ENCODE data around the gene MPZL2.

- TF ChIP-seq, protein P1, sequence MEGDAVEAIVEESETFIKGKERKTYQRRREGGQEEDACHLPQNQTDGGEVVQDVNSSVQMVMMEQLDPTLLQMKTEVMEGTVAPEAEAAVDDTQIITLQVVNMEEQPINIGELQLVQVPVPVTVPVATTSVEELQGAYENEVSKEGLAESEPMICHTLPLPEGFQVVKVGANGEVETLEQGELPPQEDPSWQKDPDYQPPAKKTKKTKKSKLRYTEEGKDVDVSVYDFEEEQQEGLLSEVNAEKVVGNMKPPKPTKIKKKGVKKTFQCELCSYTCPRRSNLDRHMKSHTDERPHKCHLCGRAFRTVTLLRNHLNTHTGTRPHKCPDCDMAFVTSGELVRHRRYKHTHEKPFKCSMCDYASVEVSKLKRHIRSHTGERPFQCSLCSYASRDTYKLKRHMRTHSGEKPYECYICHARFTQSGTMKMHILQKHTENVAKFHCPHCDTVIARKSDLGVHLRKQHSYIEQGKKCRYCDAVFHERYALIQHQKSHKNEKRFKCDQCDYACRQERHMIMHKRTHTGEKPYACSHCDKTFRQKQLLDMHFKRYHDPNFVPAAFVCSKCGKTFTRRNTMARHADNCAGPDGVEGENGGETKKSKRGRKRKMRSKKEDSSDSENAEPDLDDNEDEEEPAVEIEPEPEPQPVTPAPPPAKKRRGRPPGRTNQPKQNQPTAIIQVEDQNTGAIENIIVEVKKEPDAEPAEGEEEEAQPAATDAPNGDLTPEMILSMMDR (conservative IDR thresholded peaks at IDR 0.05; ENCODE audit: low read depth in 2 of 2) = no peak
- TF ChIP-seq POLR2AphosphoS5 (IDR thresholded peaks at IDR 0.05; ENCODE audit: low read depth) (no peak), JUNB (IDR thresholded peaks at IDR 0.05; ENCODE audit: unreplicated experiment) (no peak), EZH2 (IDR thresholded peaks at IDR 0.05; ENCODE audit: low read depth, unreplicated experiment) (no peak)
Measured at GRCh38 chr11:118243993-118244762, 19.9 kb downstream of the MPZL2 start.
